GM12892 (cell line): Measurements from ENCODE around the gene NOP9.

Experiments
- POLR2A ChIP-seq: IDR thresholded peaks from 2 replicates; pipeline ENCODE4 v1.6.1; 2011; ENCODE audit warnings: low read depth, low read length, control low read depth
- POLR2AphosphoS5 ChIP-seq: IDR thresholded peaks from 2 replicates; pipeline ENCODE4 v1.6.1; 2011; ENCODE audit warnings: low read depth, low read length, control low read depth

- TF ChIP-seq POLR2AphosphoS5 (no peak), POLR2A (no peak; the same call in 1 of the 2 replicates)
Observed at GRCh38 chr14:24309538-24310264, 10.1 kb downstream of the NOP9 start, which contains the start of gene LTB4R2.
